IMR-90 (cell line): ENCODE data around the gene ZNF521. TPM values are rescaled to one million over a fixed set of nuclear protein-coding genes. Genes with fewer than 3 reads are reported as not detected.

ENCODE experiments used
- ATAC-seq: fragments of 200-7000 bp; cut with Tn5 transposase; 2 replicates; pipeline ENCODE4 v1.9.1; 2020; ENCODE audit warnings: low read depth, mild to moderate bottlenecking, moderate library complexity
- BruUV-seq: library from RNA; stranded (reverse); fragments of 400-500 nt; replicated peaks from 2 replicates; lab custom pipeline; 2021; lab: Mats Ljungman, UMichigan
- CTCF ChIA-PET: fragments of 300-600 bp; formaldehyde crosslinking; extraction: SDS; loops from one replicate; lab custom pipeline; 2021; ENCODE audit warnings: antibody characterized with exemption; lab: Yijun Ruan, JAX
- POLR2A ChIA-PET: fragments of 300-600 bp; sonication (Branson Sonifier 250); formaldehyde crosslinking; loops from one replicate; lab custom pipeline; 2022; ENCODE audit warnings: antibody characterized with exemption; ENCODE audit not compliant: unreplicated experiment; lab: Charles Lee
- DNase-seq: peaks from one replicate; pipeline ENCODE4 v3.0.0; 2013
- H2AFZ ChIP-seq: replicated peaks from 2 replicates; pipeline ENCODE3; 2013; ENCODE audit warnings: low read length, mild to moderate bottlenecking; ENCODE audit not compliant: poor library complexity
- H2AK5ac ChIP-seq: 2 replicates; pipeline ENCODE4 v1.6.1; 2013; ENCODE audit warnings: low read depth, low read length, inconsistent platforms
- H2AK9ac ChIP-seq: replicated peaks from 2 replicates; pipeline ENCODE3; 2013; ENCODE audit warnings: mild to moderate bottlenecking, low read depth, low read length, moderate library complexity; ENCODE audit not compliant: poor library complexity
- H2BK120ac ChIP-seq: 2 replicates; pipeline ENCODE4 v1.6.1; 2013; ENCODE audit warnings: low read depth, low read length, inconsistent platforms
- H2BK15ac ChIP-seq: 3 replicates; pipeline ENCODE4 v1.6.1; 2013; ENCODE audit warnings: low read depth, low read length, inconsistent platforms
- H2BK20ac ChIP-seq: 2 replicates; pipeline ENCODE4 v1.6.1; 2013; ENCODE audit warnings: low read depth, mild to moderate bottlenecking, inconsistent platforms, low read length, moderate library complexity
- H2BK5ac ChIP-seq: 2 replicates; pipeline ENCODE4 v1.6.1; 2013; ENCODE audit warnings: mild to moderate bottlenecking, low read depth, low read length, inconsistent platforms; ENCODE audit not compliant: poor library complexity, severe bottlenecking
- H3K14ac ChIP-seq: replicated peaks from 2 replicates; pipeline ENCODE4 v1.6.1; 2013; ENCODE audit warnings: low read depth, low read length, inconsistent platforms
- H3K18ac ChIP-seq: 2 replicates; pipeline ENCODE4 v1.6.1; 2013; ENCODE audit warnings: low read depth, low read length, control low read depth
- H3K23ac ChIP-seq: 2 replicates; pipeline ENCODE4 v1.6.1; 2013; ENCODE audit warnings: low read depth, low read length, inconsistent platforms
- H3K27ac ChIP-seq: 2 replicates; pipeline ENCODE4 v1.5.1; 2013; ENCODE audit warnings: mild to moderate bottlenecking, control low read depth, low read length; ENCODE audit not compliant: insufficient read depth
- H3K27me3 ChIP-seq: 2 replicates; pipeline ENCODE4 v1.6.1; 2013; ENCODE audit warnings: low read length; ENCODE audit not compliant: control insufficient read depth, insufficient read depth
- H3K36me3 ChIP-seq: 2 replicates; pipeline ENCODE4 v1.6.1; 2013; ENCODE audit warnings: low read length, mixed read lengths; ENCODE audit not compliant: control insufficient read depth, insufficient read depth
- H3K4ac ChIP-seq: 2 replicates; pipeline ENCODE4 v1.6.1; 2013; ENCODE audit warnings: low read depth, low read length, inconsistent platforms
- H3K4me1 ChIP-seq: 2 replicates; pipeline ENCODE4 v1.6.1; 2013; ENCODE audit warnings: low read length, mixed read lengths; ENCODE audit not compliant: control insufficient read depth, insufficient read depth
- H3K4me2 ChIP-seq: 2 replicates; pipeline ENCODE4 v1.6.1; 2013; ENCODE audit warnings: low read depth, mild to moderate bottlenecking, control low read depth, low read length, moderate library complexity
- H3K4me3 ChIP-seq: 2 replicates; pipeline ENCODE4 v1.5.1; 2013; ENCODE audit warnings: low read depth, mild to moderate bottlenecking, control low read depth, low read length, moderate library complexity; ENCODE audit not compliant: insufficient read depth
- H3K56ac ChIP-seq: 2 replicates; pipeline ENCODE4 v1.6.1; 2013; ENCODE audit warnings: low read length, inconsistent platforms; ENCODE audit not compliant: insufficient read depth; ENCODE audit errors: extremely low read depth
- H3K79me1 ChIP-seq, 2 experiments: 2 replicates each; pipeline ENCODE4 v1.6.1; 2013; ENCODE audit warnings: low read length in 2 of 2, inconsistent platforms in 1 of 2, low read depth in 1 of 2
- H3K9ac ChIP-seq: 2 replicates; pipeline ENCODE4 v1.6.1; 2013; ENCODE audit warnings: low read depth, low read length, control low read depth
- H3K9me1 ChIP-seq: 2 replicates; pipeline ENCODE4 v1.6.1; 2013; ENCODE audit warnings: low read length, inconsistent platforms; ENCODE audit not compliant: insufficient read depth
- H3K9me3 ChIP-seq: 2 replicates; pipeline ENCODE4 v1.6.1; 2013; ENCODE audit warnings: low read length; ENCODE audit not compliant: control insufficient read depth, insufficient read depth
- H4K20me1 ChIP-seq: 2 replicates; pipeline ENCODE4 v1.6.1; 2013; ENCODE audit warnings: low read length, inconsistent platforms; ENCODE audit not compliant: insufficient read depth
- H4K5ac ChIP-seq: 2 replicates; pipeline ENCODE4 v1.6.1; 2013; ENCODE audit warnings: mild to moderate bottlenecking, low read depth, low read length, control low read depth
- H4K8ac ChIP-seq, 2 experiments: 2 replicates each; pipeline ENCODE4 v1.6.1; 2013; ENCODE audit warnings: low read depth in 2 of 2, low read length in 2 of 2, control low read depth in 1 of 2, inconsistent platforms in 1 of 2
- H4K91ac ChIP-seq: 2 replicates; pipeline ENCODE4 v1.6.1; 2013; ENCODE audit warnings: low read depth, low read length, inconsistent platforms; ENCODE audit not compliant: insufficient read depth
- ELK1 ChIP-seq: fragments of 150-350 bp; IDR thresholded peaks from 2 replicates; pipeline ENCODE4 v1.6.1; 2016; ENCODE audit warnings: low read depth, mild to moderate bottlenecking, low read length, moderate library complexity, borderline replicate concordance
- FOS ChIP-seq: fragments of 150-350 bp; IDR thresholded peaks from 2 replicates; pipeline ENCODE4 v1.6.1; 2016; ENCODE audit warnings: low read depth, low read length
- MAFK ChIP-seq: IDR thresholded peaks from 2 replicates; pipeline ENCODE4 v1.6.1; 2012; ENCODE audit warnings: low read depth, low read length, improper control_type of control experiment
- MXI1 ChIP-seq: IDR thresholded peaks from 2 replicates; pipeline ENCODE4 v1.6.1; 2012; ENCODE audit warnings: low read depth, mild to moderate bottlenecking, low read length, moderate library complexity, borderline replicate concordance
- POLR2A ChIP-seq: IDR thresholded peaks from 2 replicates; pipeline ENCODE4 v1.6.1; 2012; ENCODE audit warnings: mild to moderate bottlenecking, low read depth, low read length
- RCOR1 ChIP-seq: IDR thresholded peaks from 2 replicates; pipeline ENCODE4 v1.6.1; 2012; ENCODE audit warnings: mild to moderate bottlenecking, low read length, improper control_type of control experiment; ENCODE audit not compliant: insufficient replicate concordance
- USF2 ChIP-seq: fragments of 150-350 bp; IDR thresholded peaks from 2 replicates; pipeline ENCODE4 v1.6.1; 2017; ENCODE audit warnings: mild to moderate bottlenecking, antibody characterized with exemption, low read length, low read depth
- WGBS, 2 experiments: methylation state at CpG; one replicate each; pipeline versions ENCODE4 v1.1.5 to v1.1.7; 2013; ENCODE audit warnings: missing lambda C conversion rate in 2 of 2; ENCODE audit not compliant: insufficient read length in 1 of 2; ENCODE audit errors: extremely low coverage in 2 of 2; 5-methylcytosine and 5-hydroxymethylcytosine counted together
- dilution Hi-C: fragments of 300-500 bp; cut with HindIII; formaldehyde crosslinking; loops from one replicate; pipeline ENCODE4 v1.14.3; 2018; ENCODE audit warnings: low sequenced_read_pairs; ENCODE audit not compliant: unreplicated experiment
- in situ Hi-C: fragments of 300-500 bp; cut with MboI; formaldehyde crosslinking; loops from 3 replicates; pipeline ENCODE4 v1.14.3; 2019; ENCODE audit warnings: low sequenced_read_pairs, inconsistent platforms, mixed read lengths
- intact Hi-C: fragments of 100-400 bp; cut with micrococcal nuclease; formaldehyde crosslinking; loops from 2 replicates; pipeline ENCODE4 v1.10.0; 2022
- polyA plus RNA-seq, 3 experiments: library from polyadenylated mRNA; depleted of rRNA; stranded (reverse); fragments of >200 nt; gene quantifications; 2 replicates each; pipeline ENCODE4 v1.2.3, GENCODE V29; 2012; ENCODE audit warnings: low replicate concordance in 1 of 3
- total RNA-seq: library from RNA; depleted of rRNA; stranded (reverse); fragments of >200 nt; gene quantifications from 2 replicates; pipeline ENCODE4 v1.2.3, GENCODE V29; 2012

The ZNF521 gene
- total and polyA plus RNA-seq, 2 of the 4 experiments (the other 2 are of a cell fraction): 21.5 to 59.3 TPM

- no peaks in the 10 kb centered on the region for H3K9me3 ChIP-seq
- H2BK15ac ChIP-seq: no peak overlapping the region
- no peak overlapping the region for H3K4me2 ChIP-seq
- no peak overlapping the region for H2AFZ ChIP-seq
- no peak overlapping the region for H3K18ac ChIP-seq
- no peaks in the 10 kb centered on the region for H4K20me1 ChIP-seq
- DNase-seq: no peak
- H3K14ac ChIP-seq: no peak overlapping the region
- no peak overlapping the region for H2BK120ac ChIP-seq
- TF ChIP-seq MAFK (no peak), USF2 (no peak), POLR2A (no peak), MXI1 (no peak), RCOR1 (no peak), ELK1 (no peak), FOS (no peak)
- ChIA-PET CTCF (no interaction called here), POLR2A (no interaction called here)
- 89% methylated on average over 3 of the region's 6 CpGs; no CpG with 5 or more reads in 1 of the 2 experiments for WGBS, 2 experiments
- H4K91ac ChIP-seq: no peak overlapping the region
- dilution Hi-C loops: no loop called here
- H4K5ac ChIP-seq: no peak overlapping the region
- H3K4ac ChIP-seq: no peak overlapping the region
- no peaks in the 10 kb centered on the region for H3K9me1 ChIP-seq
- no peak overlapping the region for H3K23ac ChIP-seq
- H3K27ac ChIP-seq: no peak overlapping the region
- no peak overlapping the region for H3K4me3 ChIP-seq
- no TSS peak for BruUV-seq
- H2AK9ac ChIP-seq: no peak overlapping the region
- no peaks in the 10 kb centered on the region for H3K4me1 ChIP-seq
- intact Hi-C loops: no loop called here
- H2AK5ac ChIP-seq: no peak overlapping the region
- no peak for ATAC-seq
- H3K56ac ChIP-seq: no peak overlapping the region
- H3K27me3 ChIP-seq: no peaks in the 10 kb centered on the region
- H2BK5ac ChIP-seq: no peak overlapping the region
- no peak overlapping the region for H3K9ac ChIP-seq
- in situ Hi-C loops: no loop called here
- H3K79me1 ChIP-seq: no peaks in the 10 kb centered on the region
- no peak overlapping the region for H2BK20ac ChIP-seq
- H4K8ac ChIP-seq: no peak overlapping the region
- H3K36me3 ChIP-seq: no peaks in the 10 kb centered on the region
These were observed 301.4 kb downstream of the ZNF521 start for GRCh38 chr18:25050605-25051004.
